Esophagus muscularis mucosa (tissue), 3 donors: Measurements from ENCODE around the gene CLTB.

Experiments used
- EP300 ChIP-seq: sonication (generic); formaldehyde crosslinking; IDR thresholded peaks from one replicate; pipeline ENCODE4 v1.6.1; 2017; ENCODE audit warnings: antibody characterized with exemption
- TF ChIP-seq, protein P1 (sequence below), 3 experiments: fragments of 200-600 bp in 2 of 3; fragments of 450-650 bp in 1 of 3; sonication (generic) in 2 of 3; IDR thresholded peaks; one replicate each; pipeline ENCODE4 v1.5.1; 2017 to 2019; ENCODE audit warnings: antibody characterized with exemption in 3 of 3, mild to moderate bottlenecking in 2 of 3, moderate library complexity in 1 of 3

DNA sequence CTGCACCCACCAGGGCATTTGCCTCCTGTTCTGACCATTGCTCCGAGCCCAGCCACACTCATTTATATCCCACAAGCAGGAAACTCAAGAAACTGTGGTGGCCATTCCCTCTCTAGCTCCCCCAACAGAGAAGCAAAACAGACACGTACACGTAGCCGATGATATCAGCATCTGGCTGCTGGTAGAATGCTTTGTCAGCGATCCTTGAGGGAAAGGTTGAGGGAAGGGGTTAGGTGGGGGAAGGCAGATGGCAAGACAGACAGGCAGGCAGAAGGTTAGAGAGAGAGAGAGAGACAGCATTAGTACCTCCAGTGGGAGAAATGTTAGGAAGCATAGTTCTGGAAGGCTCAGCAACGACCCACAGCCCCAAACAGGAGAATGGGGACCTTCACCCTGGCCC lies 20.0 kb downstream of the CLTB start:
- TF ChIP-seq EP300 = no peak
- TF ChIP-seq, protein P1, sequence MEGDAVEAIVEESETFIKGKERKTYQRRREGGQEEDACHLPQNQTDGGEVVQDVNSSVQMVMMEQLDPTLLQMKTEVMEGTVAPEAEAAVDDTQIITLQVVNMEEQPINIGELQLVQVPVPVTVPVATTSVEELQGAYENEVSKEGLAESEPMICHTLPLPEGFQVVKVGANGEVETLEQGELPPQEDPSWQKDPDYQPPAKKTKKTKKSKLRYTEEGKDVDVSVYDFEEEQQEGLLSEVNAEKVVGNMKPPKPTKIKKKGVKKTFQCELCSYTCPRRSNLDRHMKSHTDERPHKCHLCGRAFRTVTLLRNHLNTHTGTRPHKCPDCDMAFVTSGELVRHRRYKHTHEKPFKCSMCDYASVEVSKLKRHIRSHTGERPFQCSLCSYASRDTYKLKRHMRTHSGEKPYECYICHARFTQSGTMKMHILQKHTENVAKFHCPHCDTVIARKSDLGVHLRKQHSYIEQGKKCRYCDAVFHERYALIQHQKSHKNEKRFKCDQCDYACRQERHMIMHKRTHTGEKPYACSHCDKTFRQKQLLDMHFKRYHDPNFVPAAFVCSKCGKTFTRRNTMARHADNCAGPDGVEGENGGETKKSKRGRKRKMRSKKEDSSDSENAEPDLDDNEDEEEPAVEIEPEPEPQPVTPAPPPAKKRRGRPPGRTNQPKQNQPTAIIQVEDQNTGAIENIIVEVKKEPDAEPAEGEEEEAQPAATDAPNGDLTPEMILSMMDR (IDR thresholded peaks at IDR 0.05) = no peak
